NCI-H2107 (cell line): ENCODE data around the gene CNIH2.
A peak's percentile ranks its signal among the peaks of the same experiment; 100 is the strongest.

Source experiments
- DNase-seq: peaks from one replicate; lab custom pipeline; 2025; lab: John Stamatoyannopoulos, UW

The CNIH2 gene

DNA sequence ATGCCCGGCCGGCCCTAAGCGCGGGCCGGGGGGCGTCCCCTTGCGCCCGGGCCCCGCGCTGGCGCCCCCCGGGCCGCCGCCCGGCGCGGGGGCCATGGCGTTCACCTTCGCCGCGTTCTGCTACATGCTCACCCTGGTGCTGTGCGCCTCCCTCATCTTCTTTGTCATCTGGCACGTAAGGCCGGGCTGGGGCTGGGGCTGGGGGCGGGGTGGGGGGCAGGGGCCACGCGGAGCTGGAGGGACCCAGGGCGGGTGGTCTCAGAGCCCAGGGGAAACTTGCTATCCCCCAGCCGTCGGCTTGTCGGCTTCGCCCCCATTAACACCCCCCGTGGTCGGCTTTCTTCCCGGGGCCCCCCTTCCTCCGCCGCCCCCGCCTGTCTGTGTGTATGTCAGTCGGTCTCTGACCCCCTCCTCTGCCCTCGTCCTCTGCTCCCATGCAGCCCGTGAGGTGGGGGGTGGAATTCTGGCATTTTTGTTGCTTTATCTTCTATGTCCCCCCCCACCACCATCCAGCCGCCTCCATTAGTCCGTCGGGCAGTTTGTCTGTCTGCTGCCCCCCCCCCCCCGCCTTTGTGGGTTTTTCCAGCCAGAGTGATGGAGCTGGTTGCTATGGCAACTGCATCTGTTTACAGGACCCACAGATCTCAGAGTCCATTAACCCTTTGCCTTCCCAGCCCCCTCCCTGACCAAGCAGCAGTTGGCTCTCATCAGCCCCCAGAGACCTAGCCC lies 552 bp downstream of the CNIH2 start:
- no peak for DNase-seq

- no peak for DNase-seq
These were observed 1.2 kb downstream of the CNIH2 start for GRCh38 chr11:66279092-66279734.

DNA sequence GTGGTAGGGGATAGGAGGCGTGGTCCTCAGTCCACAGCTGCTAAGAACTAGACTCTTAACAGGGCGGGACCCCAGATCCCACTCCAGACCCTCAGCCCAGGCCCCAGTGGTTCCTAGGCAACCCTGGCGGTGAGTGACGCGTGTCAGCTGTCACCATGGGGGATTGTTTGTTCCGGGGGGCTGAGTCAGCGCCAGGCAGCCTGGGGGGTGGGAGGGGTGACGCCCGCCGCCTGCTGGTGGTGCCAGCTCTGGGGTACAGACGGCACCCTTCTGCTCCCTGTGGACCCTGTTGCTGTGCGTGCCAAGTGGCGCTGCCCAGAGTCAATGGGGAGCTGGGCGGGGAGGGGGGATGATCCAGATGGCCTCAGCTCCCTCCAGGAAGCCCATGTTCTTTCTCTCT lies 2.5 kb downstream of the CNIH2 start:
- DNase-seq = no peak

- DNase-seq = no peak
These were observed 3.0 kb downstream of the CNIH2 start for GRCh38 chr11:66281001-66281400.

DNA sequence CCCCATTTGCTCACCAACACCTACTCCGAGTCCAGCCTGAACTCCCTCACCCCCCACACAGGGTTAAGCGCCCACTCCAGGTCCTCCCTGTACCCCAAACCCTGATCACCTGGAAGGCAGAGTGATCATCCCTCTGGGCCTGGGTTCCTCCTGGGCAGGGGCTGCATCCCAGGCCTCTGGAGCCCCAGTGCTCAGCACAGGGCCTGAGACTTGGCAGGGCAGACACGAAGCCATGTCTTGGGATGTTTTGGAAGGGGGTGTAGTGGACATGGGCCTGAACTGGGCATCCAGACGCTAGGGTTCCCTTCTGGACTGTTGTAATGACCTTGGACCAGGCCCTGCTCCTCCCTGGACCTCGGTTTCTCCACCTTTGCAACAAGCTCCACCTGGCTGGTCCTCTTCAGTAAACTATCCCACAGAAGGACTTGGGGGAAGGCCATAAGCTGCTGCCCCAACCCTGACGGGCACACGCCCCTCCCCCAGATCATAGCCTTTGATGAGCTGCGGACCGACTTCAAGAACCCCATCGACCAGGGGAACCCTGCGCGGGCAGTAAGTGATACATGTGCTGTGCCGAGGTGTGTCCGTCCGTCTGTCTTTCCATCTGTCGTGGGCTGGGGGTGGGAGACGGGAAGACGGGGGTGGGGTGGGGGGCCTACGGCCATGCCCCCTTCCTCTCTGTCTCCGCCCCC lies 3.9 kb downstream of the CNIH2 start:
- no peak for DNase-seq

- DNase-seq = peak; percentile 97
These were observed 4.8 kb downstream of the CNIH2 start for GRCh38 chr11:66282468-66283455.

DNA sequence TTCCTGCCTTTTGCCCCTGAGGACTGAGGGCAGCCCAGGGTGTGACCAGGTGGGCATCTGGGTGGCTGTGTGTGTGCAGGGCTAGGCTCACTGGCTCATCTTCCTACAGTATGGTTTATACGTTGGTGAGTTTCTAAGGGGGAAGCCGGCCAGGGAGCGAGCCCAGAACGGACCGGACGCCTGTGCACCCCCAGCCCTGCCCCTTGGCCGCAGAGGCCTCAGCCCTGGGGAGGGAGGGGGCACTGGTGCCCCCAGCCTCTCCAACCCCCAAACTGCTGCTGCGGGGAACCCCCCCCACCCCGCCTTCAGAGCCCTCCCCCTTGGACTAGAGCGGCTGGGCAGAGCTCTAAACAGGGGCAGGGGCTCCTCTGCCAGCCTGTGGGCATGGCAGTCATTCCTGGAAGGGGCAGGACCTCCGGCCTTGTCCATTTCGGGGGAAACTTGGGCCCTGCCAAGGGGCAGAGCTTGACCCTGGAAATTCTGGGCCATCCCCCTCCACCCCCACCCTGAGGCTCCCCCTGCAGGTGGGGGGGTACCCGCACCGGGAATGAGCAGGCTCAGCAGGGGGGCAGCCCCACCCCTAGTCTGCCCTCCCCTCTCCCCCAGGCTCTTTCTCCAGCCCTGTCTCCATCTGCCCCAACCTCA lies 5.6 kb downstream of the CNIH2 start:
- DNase-seq = no peak

- no peak for DNase-seq
These were observed 6.6 kb downstream of the CNIH2 start for GRCh38 chr11:66284526-66285078.

- DNase-seq = no peak
These were observed 7.4 kb downstream of the CNIH2 start for GRCh38 chr11:66285250-66285947.

DNA sequence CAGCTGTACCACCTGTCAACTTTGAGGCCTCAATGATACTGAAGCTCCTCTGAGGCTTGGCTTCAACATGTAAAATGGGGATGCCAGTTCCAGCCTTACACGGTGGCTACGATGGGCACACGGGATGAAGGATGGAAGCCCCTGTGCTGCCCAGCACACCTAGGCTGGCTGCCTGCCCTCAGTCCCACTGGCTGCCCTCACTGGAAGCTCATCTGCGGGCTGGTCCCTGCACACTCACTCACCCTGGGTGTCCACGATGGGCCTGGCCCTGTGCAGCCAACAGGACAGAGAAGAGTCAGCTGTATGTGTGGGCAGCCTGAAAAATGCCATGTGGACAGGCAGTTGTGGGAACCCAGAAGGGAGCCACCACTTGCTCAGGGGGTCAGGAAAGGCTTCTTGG lies 8.7 kb downstream of the CNIH2 start:
- DNase-seq = no peak

DNA sequence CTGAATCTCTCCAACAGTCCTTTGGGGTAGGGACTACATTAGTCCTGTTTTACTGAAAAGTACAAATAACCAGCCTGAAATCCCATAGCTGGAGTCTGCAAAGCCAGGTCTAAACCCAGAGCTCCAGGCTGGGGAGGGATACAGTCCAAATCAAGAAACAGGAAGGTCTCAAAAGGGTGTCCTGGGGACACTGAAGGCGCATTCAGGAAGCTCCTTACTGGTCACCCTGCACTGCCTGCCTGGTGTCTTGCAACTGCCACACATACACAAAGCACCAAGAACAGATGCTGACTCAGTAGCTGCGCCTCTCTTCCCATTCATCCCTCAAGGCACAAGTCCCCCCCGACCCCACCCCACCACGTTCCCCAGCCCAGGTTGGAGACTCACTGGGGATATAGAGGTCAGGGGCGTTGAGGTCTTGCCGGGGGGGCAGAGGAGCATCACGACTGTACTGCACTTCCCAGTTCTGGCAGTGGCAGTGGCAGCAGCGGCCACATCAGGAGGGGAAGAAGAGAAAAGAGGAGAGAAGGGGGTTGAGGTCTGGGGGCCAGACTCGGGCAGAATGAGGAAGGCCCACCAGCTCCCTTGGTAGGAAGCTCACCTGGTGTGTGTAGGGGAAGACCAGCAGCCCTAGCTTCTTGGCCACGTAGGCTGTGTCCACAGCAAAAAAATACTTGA lies 9.4 kb downstream of the CNIH2 start:
- no peak for DNase-seq

DNA sequence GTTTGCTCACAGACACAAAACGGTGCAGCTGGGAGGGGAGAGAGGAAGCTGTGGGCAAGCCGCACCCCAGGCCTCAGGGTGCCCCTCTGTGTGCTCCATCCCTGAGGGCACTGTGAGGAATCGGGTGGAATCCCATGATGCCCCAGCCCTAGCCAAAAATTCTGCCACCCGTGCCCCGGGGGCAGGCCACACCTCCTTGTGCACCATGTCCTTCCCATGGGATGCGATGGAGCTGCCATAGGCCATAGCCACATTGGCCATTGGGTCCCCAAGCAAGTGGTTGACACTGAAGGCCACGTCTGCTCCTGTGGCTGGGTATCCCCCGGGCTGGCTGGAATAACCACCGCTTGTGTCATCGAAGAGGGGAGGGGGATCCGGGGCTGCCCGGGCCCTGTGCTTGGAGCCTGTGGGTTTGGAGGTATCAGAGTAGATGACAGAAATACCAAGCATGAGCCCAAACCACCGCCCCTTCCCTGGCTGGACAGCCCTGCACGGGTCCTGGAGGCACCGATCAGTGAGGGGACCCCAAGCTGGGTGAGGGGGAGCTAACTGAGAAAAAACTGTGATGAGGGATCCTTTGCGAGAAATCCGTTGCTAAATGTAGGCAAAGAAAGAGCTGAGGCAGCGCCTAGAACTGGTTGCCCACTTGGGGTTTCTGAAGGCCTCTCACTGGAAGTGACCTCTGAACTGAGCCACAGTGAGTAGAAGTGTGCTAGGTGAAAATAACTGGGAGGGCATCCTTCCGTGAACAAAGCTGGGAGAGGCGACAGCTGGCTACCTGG lies 10.1 kb downstream of the CNIH2 start:
- no peak for DNase-seq

DNA sequence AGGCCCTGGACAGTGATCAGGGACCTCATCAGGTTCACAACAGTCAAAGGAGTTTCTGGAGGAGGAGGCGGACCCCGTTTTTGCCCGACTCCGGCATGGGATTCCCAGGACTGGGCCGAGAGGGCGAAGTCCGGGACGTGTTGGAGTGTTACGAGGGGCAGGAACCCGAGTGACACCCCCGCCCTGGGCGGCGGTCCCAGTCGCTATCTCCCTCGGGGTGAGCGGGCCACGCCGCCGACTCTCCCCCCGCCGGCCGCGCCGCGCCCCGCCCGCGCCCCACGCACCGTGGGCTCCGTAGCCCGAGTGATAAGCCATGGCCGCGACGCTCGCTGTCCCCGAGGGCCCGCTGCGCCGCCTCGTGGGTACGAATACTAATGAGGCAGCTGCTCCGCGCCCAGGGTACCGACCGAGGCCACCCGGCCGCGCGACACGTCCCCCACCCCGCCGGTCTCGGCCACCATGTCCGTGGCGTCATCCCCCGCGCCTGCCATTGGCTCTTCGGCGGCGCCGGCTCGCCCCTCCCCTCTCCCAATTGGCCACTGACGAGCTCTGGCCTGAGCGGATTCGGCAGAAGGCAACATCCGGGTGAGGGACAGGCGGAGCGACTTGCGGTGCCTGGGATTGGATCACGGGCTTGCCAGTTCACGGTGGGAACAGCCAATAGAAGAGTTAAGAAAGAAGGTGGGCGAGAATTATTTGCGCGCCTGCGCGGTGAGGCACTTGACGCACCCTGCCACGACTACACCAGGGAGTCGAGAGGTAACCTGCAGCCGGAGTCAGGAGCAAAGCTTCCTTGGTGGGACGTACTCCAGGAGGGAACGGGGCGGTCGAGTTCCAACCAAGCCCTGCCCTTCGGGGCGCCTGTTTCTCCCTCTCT lies 10.9 kb downstream of the CNIH2 start, which contains the start of gene YIF1A:
YIF1A (minus strand) TSS at position 473 of the 877 bp plus-strand sequence; CDS start at position 315, 158 bp downstream.
- peak; percentile 97 for DNase-seq

DNA sequence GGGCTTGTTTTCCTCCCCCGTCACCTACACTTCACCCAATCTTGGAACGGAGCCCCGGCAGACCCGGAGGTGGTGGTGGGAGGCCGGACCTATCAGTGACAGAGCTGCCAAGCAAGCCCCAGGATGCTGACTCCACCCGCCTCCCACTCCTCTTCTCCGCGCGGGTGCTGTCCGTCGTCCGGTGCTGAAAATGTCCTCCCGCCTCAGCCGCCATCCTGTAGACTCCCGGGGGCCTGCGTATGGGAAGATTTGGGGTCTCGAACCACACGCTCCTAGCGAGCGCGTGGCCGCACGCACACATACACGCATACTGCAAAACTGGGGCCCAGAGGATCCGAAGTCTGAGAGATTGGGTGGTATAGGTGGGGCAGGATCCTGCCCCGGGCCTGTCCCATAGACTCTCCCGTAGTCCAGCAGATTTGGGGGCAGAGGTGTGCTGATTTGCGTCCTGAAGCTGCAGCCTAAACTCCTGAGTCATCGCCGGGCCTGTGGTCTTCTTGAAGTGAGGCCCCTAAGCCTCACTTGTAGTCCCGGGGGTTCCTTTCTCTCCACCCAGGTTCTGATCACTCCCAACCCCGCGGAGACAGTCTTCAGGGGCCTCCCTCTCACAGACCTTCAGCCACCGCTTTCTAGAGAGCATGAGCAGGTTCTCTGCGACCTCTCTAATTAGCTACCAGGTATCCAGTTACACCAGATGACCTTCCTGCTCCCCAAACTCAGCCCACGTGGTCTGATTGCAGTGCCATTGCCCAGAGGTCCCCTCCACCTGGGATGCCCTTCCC lies 11.8 kb downstream of the CNIH2 start:
- no peak for DNase-seq

- no peak for DNase-seq
These were observed 12.3 kb downstream of the CNIH2 start for GRCh38 chr11:66290330-66290621.

DNA sequence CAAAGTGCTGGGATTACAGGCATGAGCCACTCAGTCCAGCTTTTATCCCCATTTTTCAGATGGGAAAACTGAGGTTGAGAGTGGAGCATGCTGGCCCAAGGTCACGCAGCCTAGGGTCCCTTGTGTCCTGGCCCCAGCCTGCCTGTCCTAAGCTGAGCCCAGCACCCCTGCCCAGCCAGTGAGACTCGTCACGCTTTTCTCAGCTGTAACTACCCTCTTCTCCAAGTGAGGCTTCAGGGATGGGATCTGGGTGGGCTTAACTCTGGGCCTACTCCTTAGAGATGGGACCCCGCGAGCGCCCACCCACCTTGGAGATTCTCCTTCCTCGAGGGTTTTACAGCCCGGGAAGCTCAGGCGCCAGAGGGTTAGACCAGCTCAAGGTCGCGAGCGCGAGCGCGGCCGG lies 13.3 kb downstream of the CNIH2 start:
- DNase-seq = no peak
